Activated naive CD4-positive, alpha-beta T cell treated with anti-CD3 and anti-CD28 coated beads, Interleukin-2, amount 10 ng/mL, durations not matched to agents 7 days and 5 days (primary cell): ENCODE measurements around the gene TSPAN17.
"Not testable (repeated sequence)": the region's sequence is repeated elsewhere in the genome, so short reads cannot be mapped to it uniquely, and the experiment has no call there.

ENCODE experiments used
- CTCF ChIA-PET: fragments of 350-600 bp; sonication (Branson Sonifier 250); formaldehyde crosslinking; loops from one replicate; lab custom pipeline; 2021; ENCODE audit warnings: antibody characterized with exemption; lab: Charles Lee
- DNase-seq: peaks from one replicate; pipeline ENCODE4 v3.0.0-alpha.2; 2020
- H3K27ac Mint-ChIP-seq: one replicate; pipeline ENCODE4 v1.8.0; 2021; ENCODE audit warnings: mild to moderate bottlenecking, moderate library complexity, mixed read lengths
- H3K27me3 Mint-ChIP-seq: one replicate; pipeline ENCODE4 v1.8.0; 2021; ENCODE audit warnings: mild to moderate bottlenecking, mixed read lengths
- H3K36me3 Mint-ChIP-seq: one replicate; pipeline ENCODE4 v1.8.0; 2021; ENCODE audit warnings: mixed read lengths
- H3K4me1 Mint-ChIP-seq: one replicate; pipeline ENCODE4 v1.8.0; 2021; ENCODE audit warnings: mixed read lengths
- H3K4me3 Mint-ChIP-seq: one replicate; pipeline ENCODE4 v1.8.0; 2021; ENCODE audit warnings: mild to moderate bottlenecking, moderate library complexity, mixed read lengths
- H3K9me3 Mint-ChIP-seq: one replicate; pipeline ENCODE4 v1.8.0; 2021; ENCODE audit warnings: mixed read lengths

Gene TSPAN17

GRCh38 chr5:176647030-176647842 lies at the start of gene TSPAN17:
TSPAN17 (plus strand) TSS chr5:176647484; CDS start chr5:176647616, 132 bp downstream.
- H3K27ac Mint-ChIP-seq, result peak within 1 kb of the TSS; percentile 90
- peaks cover 10% of the 10 kb centered on the region for H3K27me3 Mint-ChIP-seq
- CTCF ChIA-PET, result interaction anchor here (0.6 to 3.5 kb wide), 6 partner anchors 10 to 144 kb away, joined by 4 to 22 read pairs (median 5); partner anchors contain the start of genes EIF4E1B and SNCB
- peak; percentile 100 for DNase-seq
- H3K4me3 Mint-ChIP-seq, result peak within 1 kb of the TSS; percentile 88
- peaks cover 54% of the 10 kb centered on the region for H3K4me1 Mint-ChIP-seq
- H3K36me3 Mint-ChIP-seq, result peaks cover 15% of the 10 kb centered on the region
- no peaks in the 10 kb centered on the region for H3K9me3 Mint-ChIP-seq

DNA sequence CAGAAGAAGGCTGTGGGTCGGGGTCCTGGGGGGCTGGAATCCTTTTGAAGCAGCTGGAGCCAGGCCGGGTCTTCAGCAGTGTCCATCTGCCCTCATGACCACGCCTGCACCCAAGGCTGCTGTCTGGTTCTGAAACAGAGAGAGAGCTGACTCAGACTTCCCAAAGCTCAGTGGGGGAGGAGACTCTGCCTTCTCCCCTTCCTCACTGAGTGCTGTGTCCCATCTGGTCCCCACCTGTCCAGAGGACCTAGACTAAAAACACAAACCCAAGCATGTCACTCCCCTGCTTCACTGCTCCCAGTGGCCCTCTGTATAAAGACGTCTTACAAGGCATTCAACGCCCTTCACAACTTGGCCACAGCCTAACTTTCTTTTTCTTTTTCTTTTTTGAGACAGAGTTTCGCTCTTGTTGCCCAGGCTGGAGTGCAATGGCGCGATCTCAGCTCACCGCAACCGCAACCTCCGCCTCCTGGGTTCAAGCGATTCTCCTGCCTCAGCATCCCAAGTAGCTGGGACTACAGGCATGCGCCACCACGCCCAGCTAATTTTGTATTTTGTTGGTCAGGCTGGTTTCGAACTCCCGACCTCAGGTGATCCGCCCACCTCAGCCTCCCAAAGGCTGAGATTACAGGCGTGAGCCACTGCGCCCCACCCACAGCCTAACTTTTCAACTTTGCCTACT lies 47.4 kb upstream of the TSPAN17 start:
- H3K4me3 Mint-ChIP-seq, H3K4me1 Mint-ChIP-seq, H3K9me3 Mint-ChIP-seq, DNase-seq, H3K36me3 Mint-ChIP-seq, H3K27ac Mint-ChIP-seq: not testable (repeated sequence)
- peaks cover 68% of the 10 kb centered on the region for H3K27me3 Mint-ChIP-seq
- CTCF ChIA-PET, result interaction anchor here (0.9 kb wide), 1 partner anchor 184 kb away, joined by 3 read pairs; no protein-coding TSS in a partner anchor

- Mint-ChIP-seq H3K9me3 (no peaks in the 10 kb centered on the region), H3K4me1 (no peaks in the 10 kb centered on the region), H3K4me3 (no peak overlapping the region), H3K27me3 (peaks cover 66% of the 10 kb centered on the region), H3K36me3 (no peaks in the 10 kb centered on the region), H3K27ac (no peak overlapping the region)
- CTCF ChIA-PET, result interaction anchor here (1.5 to 1.8 kb wide), 2 partner anchors 185 to 470 kb away, joined by 4 read pairs; no protein-coding TSS in a partner anchor
- no peak for DNase-seq
Observed at GRCh38 chr5:176601901-176602482, 45.3 kb upstream of the TSPAN17 start.

DNA sequence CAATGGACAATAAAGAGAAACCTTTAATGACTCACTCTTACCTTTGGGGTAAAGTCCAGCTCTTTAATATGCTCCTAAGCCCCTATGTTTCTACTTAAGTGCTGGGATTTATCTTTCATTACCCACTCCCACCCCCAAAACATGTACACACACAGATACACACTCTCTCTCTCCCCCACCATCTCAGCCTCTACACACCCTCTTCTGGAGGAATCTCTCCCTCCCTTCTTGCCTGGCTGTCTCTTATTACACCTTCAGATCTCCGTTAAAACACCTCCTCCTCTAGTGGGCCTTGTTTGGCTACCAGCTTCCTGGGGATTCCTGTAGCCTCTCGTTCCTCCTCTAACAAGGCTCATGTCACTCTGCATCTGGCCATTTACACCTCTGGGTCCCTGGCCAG lies 44.2 kb upstream of the TSPAN17 start:
- peaks cover 68% of the 10 kb centered on the region for H3K27me3 Mint-ChIP-seq
- H3K27ac Mint-ChIP-seq, result no peak overlapping the region
- DNase-seq, result no peak
- no peak overlapping the region for H3K4me3 Mint-ChIP-seq
- H3K9me3 Mint-ChIP-seq, result no peaks in the 10 kb centered on the region
- no peaks in the 10 kb centered on the region for H3K36me3 Mint-ChIP-seq
- H3K4me1 Mint-ChIP-seq, result no peaks in the 10 kb centered on the region
- CTCF ChIA-PET, result interaction anchor here (0.6 kb wide), 1 partner anchor 1358 kb away, joined by 3 read pairs; no protein-coding TSS in a partner anchor

- no peak overlapping the region for H3K4me3 Mint-ChIP-seq
- CTCF ChIA-PET, result interaction anchor here (1.0 to 1.1 kb wide), 2 partner anchors 8 to 10 kb away, joined by 3 to 4 read pairs; no protein-coding TSS in a partner anchor
- peaks cover 13% of the 10 kb centered on the region for H3K4me1 Mint-ChIP-seq
- no peak for DNase-seq
- H3K27me3 Mint-ChIP-seq, result peaks cover 65% of the 10 kb centered on the region
- H3K27ac Mint-ChIP-seq, result no peak overlapping the region
- peaks cover 3% of the 10 kb centered on the region for H3K36me3 Mint-ChIP-seq
- no peaks in the 10 kb centered on the region for H3K9me3 Mint-ChIP-seq
Observed at GRCh38 chr5:176606032-176606431, 41.3 kb upstream of the TSPAN17 start.

GRCh38 chr5:176606875-176607274 lies 40.4 kb upstream of the TSPAN17 start:
- CTCF ChIA-PET, result interaction anchor here (0.7 to 1.1 kb wide), 3 partner anchors 9 to 52 kb away, joined by 3 to 4 read pairs (median 3); no protein-coding TSS in a partner anchor
- peaks cover 3% of the 10 kb centered on the region for H3K36me3 Mint-ChIP-seq
- H3K4me1 Mint-ChIP-seq, result peaks cover 16% of the 10 kb centered on the region
- no peak overlapping the region for H3K27ac Mint-ChIP-seq
- H3K9me3 Mint-ChIP-seq, result no peaks in the 10 kb centered on the region
- no peak overlapping the region for H3K4me3 Mint-ChIP-seq
- DNase-seq, result no peak
- H3K27me3 Mint-ChIP-seq, result peaks cover 64% of the 10 kb centered on the region

DNA sequence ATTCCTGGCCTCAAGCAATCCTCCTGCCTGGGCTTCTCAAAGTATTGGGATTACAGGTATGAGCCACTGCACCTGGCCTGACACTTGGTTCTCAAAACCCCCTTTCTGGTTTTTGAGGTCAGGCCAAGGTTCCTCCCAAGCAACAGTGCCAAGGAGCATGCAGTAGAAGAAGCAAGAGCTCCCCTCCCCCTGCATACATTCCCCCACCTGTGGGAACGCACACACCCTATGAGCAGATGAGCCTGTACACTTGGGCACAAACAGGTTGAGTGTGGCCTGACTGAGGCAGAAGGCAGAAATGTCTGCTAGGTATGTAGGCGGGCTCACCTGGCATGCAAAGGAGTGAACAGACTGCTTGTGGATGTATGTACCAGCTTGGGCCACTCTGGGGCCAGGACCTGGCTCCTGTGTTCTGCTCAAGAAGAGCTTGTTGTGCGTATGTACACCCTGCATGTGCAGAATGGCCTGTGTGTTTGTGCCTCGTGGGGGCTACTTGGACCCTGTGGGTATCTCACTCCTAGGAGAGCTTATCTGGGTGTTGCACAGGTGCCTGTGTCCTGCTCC lies 39.1 kb upstream of the TSPAN17 start:
- no peak overlapping the region for H3K27ac Mint-ChIP-seq
- peak overlapping the region; percentile 89 for H3K4me3 Mint-ChIP-seq

DNA sequence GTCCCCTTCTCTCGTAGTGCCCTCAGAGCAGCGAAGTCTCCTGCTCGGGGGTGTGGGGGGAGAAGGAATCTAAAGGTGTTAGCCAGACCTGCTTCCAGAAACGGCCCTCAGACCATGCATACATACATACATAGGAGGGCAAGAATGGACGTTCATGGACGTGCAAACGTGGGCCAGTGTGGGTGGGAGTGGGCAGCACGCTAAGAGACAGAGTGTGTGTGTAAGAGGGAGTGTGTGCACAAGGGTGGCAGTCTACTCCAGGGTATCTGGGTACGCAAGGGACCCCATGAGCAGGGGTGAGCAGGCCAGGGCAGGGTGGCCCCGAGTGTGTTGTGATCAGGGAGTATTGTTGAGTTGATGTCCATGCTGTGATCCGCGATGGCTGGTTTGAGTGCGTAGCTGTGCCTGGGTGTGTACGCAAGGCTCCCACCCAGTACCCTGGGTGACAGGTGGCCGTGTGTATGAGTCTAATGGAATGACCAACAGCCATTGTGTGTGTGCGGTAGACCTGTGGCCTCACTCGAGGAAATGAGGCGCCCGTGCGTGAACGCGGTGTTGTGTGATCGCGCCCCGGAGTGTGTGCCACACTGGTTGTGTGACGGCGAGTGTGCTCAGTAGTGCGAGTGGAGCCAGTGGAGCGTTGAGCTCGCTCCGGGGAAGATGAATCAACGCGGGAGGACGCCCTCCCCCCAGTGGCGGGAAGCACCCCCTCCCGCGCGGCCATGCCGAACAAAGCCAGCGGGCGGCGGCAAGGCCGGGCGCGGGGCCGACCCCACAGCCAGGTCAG lies 38.2 kb upstream of the TSPAN17 start:
- CTCF ChIA-PET, result interaction anchor here (1.1 kb wide), 1 partner anchor 13 kb away, joined by 3 read pairs; no protein-coding TSS in a partner anchor
- H3K36me3 Mint-ChIP-seq, result peaks cover 3% of the 10 kb centered on the region
- peaks cover 16% of the 10 kb centered on the region for H3K4me1 Mint-ChIP-seq
- H3K27me3 Mint-ChIP-seq, result peaks cover 73% of the 10 kb centered on the region
- no peaks in the 10 kb centered on the region for H3K9me3 Mint-ChIP-seq
- H3K4me3 Mint-ChIP-seq, result peak overlapping the region; percentile 89
- DNase-seq, result peak; percentile 39
- peak overlapping the region; percentile 77 for H3K27ac Mint-ChIP-seq

More for the DNA sequence above, 39.1 kb upstream of the TSPAN17 start:
- Mint-ChIP-seq H3K4me1 (peaks cover 16% of the 10 kb centered on the region), H3K27me3 (peaks cover 68% of the 10 kb centered on the region), H3K36me3 (peaks cover 3% of the 10 kb centered on the region), H3K9me3 (no peaks in the 10 kb centered on the region)
- CTCF ChIA-PET, result interaction anchor here (0.8 to 1.5 kb wide), 3 partner anchors 11 to 34 kb away, joined by 3 to 4 read pairs (median 3); no protein-coding TSS in a partner anchor
- DNase-seq, result no peak

GRCh38 chr5:176609724-176610434 lies 37.4 kb upstream of the TSPAN17 start, which contains the start of gene GPRIN1:
GPRIN1 (minus strand) TSS chr5:176610156; CDS start chr5:176599834, 10,322 bp downstream.
- peak; percentile 58 for DNase-seq
- CTCF ChIA-PET, result interaction anchor here (1.1 kb wide), 1 partner anchor 14 kb away, joined by 3 read pairs; no protein-coding TSS in a partner anchor
- Mint-ChIP-seq H3K4me1 (peaks cover 16% of the 10 kb centered on the region), H3K9me3 (no peaks in the 10 kb centered on the region), H3K4me3 (peak within 1 kb of the TSS; percentile 89), H3K27me3 (peaks cover 77% of the 10 kb centered on the region), H3K36me3 (peaks cover 3% of the 10 kb centered on the region), H3K27ac (peak within 1 kb of the TSS; percentile 77)

GRCh38 chr5:176610435-176610773 lies 36.9 kb upstream of the TSPAN17 start:
- H3K27ac Mint-ChIP-seq, result no peak overlapping the region
- H3K4me3 Mint-ChIP-seq, result peak overlapping the region; percentile 69
- peaks cover 16% of the 10 kb centered on the region for H3K4me1 Mint-ChIP-seq
- CTCF ChIA-PET, result no interaction called here
- H3K36me3 Mint-ChIP-seq, result peaks cover 3% of the 10 kb centered on the region
- peaks cover 79% of the 10 kb centered on the region for H3K27me3 Mint-ChIP-seq
- no peak for DNase-seq
- no peaks in the 10 kb centered on the region for H3K9me3 Mint-ChIP-seq

- CTCF ChIA-PET, result interaction anchor here (1.1 to 1.3 kb wide), 2 partner anchors 35 to 58 kb away, joined by 3 to 4 read pairs; partner anchors contain the start of gene TSPAN17
- Mint-ChIP-seq H3K27me3 (peaks cover 84% of the 10 kb centered on the region), H3K9me3 (no peaks in the 10 kb centered on the region), H3K27ac (no peak overlapping the region), H3K4me3 (peak overlapping the region; percentile 2), H3K36me3 (peaks cover 3% of the 10 kb centered on the region), H3K4me1 (peaks cover 16% of the 10 kb centered on the region)
- peak; percentile 81 for DNase-seq
Observed at GRCh38 chr5:176611435-176611834, 35.8 kb upstream of the TSPAN17 start.

DNA sequence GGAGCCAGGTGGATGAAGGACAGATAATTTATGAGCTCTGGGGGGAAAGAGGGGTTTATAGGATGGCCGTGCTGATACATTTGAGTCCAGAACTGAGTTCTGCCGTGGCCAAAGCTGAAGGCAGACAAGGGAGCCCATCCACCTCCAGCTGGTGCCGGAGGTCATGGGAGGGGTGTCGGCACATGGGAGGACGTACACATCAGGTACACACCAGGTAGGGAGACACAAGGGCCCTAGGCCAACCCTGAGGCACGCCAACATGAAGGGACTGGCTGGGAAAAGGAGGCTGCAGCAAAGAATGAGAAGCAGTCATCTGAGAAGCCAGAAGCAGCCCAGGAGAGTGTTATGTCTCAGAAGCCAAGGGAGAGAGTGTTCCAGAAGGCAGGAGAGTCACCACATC lies 35.3 kb upstream of the TSPAN17 start:
- Mint-ChIP-seq H3K27ac (no peak overlapping the region), H3K27me3 (peaks cover 84% of the 10 kb centered on the region), H3K4me1 (peaks cover 16% of the 10 kb centered on the region), H3K36me3 (peaks cover 3% of the 10 kb centered on the region), H3K4me3 (no peak overlapping the region), H3K9me3 (no peaks in the 10 kb centered on the region)
- no peak for DNase-seq
- CTCF ChIA-PET, result interaction anchor here (1.1 to 1.3 kb wide), 2 partner anchors 35 to 58 kb away, joined by 3 to 4 read pairs; partner anchors contain the start of gene TSPAN17
